ENCODE measurements around the gene PRDM16. TPM values are rescaled to one million over a fixed set of nuclear protein-coding genes. Genes with fewer than 3 reads are reported as not detected.

Gene PRDM16
- total RNA-seq, 1 experiment from 2014 or later: 6.1 TPM

DNA sequence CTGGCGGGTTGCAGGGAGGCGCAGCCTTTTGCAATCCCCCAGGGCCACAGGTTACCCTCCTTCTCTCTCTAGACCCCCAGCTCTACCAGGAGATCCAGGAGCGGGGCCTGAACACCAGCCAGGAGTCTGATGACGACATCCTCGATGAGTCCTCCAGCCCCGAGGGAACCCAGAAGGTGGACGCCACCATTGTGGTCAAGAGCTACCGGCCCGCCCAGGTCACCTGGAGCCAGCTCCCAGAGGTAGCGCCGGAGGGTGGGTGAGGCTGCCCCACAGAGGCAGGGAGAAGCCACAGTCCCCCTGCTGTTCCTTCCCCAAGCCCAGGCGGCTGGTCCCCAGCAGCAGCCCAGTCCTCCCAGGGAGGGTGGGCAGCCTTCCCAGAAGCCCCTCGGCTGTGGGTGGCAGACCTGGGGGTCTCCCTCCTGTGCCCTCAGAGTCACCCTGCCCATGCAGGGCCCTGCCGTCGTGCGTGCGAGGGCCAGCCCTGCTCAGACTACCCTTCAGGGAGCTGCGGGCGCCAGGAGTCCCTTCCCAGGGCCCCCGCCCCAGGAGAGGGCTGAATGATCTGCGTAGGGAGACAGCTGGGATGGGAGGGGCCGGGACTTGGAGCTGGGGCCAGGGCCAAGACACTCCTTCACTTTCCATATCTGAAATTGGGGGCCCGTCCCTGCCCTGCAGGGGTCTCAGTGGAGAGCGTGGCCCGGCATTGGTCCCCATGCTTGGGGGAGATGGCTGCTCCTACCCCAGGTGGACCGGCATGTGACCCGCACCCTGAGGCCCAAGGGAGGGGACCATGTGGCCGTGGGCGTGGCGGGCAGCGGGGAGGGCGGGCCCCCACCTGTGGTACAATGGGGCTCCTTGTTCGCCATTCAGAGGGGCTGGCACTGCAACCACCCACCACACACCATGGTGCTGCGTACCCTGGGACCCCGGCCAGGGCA is 398.4 kb downstream of the PRDM16 start (continued):
- no peak for TF ChIP-seq POLR2A (IDR thresholded peaks at IDR 0.05; ENCODE audit: borderline replicate concordance, extremely low read depth, insufficient read depth, insufficient read length)
- TF ChIP-seq, protein P1, sequence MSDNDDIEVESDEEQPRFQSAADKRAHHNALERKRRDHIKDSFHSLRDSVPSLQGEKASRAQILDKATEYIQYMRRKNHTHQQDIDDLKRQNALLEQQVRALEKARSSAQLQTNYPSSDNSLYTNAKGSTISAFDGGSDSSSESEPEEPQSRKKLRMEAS (IDR thresholded peaks at IDR 0.05): no peak

DNA sequence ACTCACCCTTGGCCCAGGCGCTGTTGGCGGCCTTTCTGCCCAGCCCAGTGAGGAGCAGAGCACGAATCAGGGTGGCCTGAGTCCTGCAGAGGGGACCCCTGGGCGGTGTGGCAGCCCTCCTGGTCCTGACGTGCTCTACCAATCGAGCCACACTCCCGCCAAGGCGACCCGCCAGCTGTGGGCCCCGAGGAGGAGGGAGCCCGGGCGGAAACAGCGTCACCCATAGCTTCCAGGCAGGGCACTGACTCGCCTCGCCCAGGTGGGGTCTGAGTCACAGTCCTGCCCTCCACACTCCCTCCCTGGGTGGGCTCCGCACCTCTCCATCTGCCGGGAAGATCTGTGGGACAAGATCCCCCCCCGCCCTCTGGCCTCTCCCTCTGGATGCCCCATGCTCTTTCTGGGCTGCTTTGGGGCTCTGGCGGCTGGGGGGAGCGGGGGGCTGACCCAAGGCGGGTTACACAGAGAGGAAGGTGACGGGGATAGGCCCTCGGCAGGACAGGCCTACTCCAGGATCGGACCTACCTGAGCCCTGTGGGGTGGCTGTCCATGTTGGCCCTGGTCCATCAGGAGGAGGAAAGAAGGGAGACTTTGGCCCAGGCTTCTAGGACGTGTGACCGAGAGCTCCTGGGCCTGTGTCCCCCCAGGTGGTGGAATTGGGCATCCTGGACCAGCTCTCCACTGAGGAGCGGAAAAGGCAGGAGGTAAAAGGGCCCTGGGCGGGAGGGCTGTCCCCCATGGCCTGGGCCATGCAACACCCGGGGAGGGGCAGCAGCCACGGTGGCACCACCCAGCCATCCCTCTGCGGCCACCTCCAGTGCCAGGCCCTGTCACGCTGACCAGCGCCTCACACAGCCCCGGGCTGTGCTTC is 399.5 kb downstream of the PRDM16 start:
- ChIA-PET POLR2A (no interaction called here), RAD21 (ENCODE audit: low non-redundant PET in 1 of 2, low total read pairs in 2 of 2, uncharacterized antibody in 2 of 2, unreplicated experiment in 2 of 2) (no interaction called here), CTCF (no interaction called here)
- Histone ChIP-seq H3K27me3 (ENCODE audit: insufficient read depth, low read length) (no peaks in the 10 kb centered on the region), H4K20me1 (ENCODE audit: insufficient read depth) (no peaks in the 10 kb centered on the region), H3K79me2 (ENCODE audit: insufficient read depth, low read length) (no peaks in the 10 kb centered on the region), H3K9me2 (ENCODE audit: insufficient read depth) (no peaks in the 10 kb centered on the region), H3K4me3 (replicated peaks in 1 of 2; ENCODE audit: low read depth in 1 of 2, low read length in 2 of 2) (no peak overlapping the region), H3K4me2 (ENCODE audit: low read length) (no peak overlapping the region), H3K9ac (ENCODE audit: low read length) (no peak overlapping the region), H2AFZ (ENCODE audit: low read depth, low read length, poor library complexity, severe bottlenecking) (no peak overlapping the region), H3K27ac (ENCODE audit: low read depth, low read length) (no peak overlapping the region), H3K36me3 (ENCODE audit: control insufficient read depth in 1 of 2, insufficient read depth in 2 of 2, low read length in 2 of 2) (no peaks in the 10 kb centered on the region), H3K4me1 (ENCODE audit: control insufficient read depth in 1 of 2, insufficient read depth in 2 of 2, low read length in 2 of 2) (peaks cover 0 to 12% of the 10 kb centered on the region in 2 experiments; a peak in 1 of 4 replicates), H3K9me3 (ENCODE audit: control insufficient read depth in 1 of 2, insufficient read depth in 1 of 2, low read depth in 1 of 2, low read length in 2 of 2) (no peaks in the 10 kb centered on the region)
- DNase-seq (ENCODE audit: low read depth, low spot score) (no peak), ATAC-seq (no peak)
- no peak for TF ChIP-seq FOSL1 (IDR thresholded peaks at IDR 0.05; ENCODE audit: low read depth)
- TF ChIP-seq JUND (IDR thresholded peaks at IDR 0.05): no peak
- TF ChIP-seq POLR2AphosphoS5 (IDR thresholded peaks at IDR 0.05; ENCODE audit: low read depth, low read length): no peak
- TF ChIP-seq EZH2phosphoT487 (IDR thresholded peaks at IDR 0.05; ENCODE audit: borderline replicate concordance): no peak
- TF ChIP-seq CTCF (IDR thresholded peaks at IDR 0.05 in 2 of 3, conservative IDR thresholded peaks at IDR 0.05 in 1 of 3; ENCODE audit: borderline replicate concordance in 1 of 3, insufficient read depth in 1 of 3, low read depth in 2 of 3, low read length in 2 of 3): no peak
- no peak for TF ChIP-seq ZFX (IDR thresholded peaks at IDR 0.05)
- no peak for TF ChIP-seq EGR1 (IDR thresholded peaks at IDR 0.05; ENCODE audit: low read depth)
- no peak for TF ChIP-seq ZNF274 (IDR thresholded peaks at IDR 0.05; ENCODE audit: low read depth, low read length)
- TF ChIP-seq ATF3 (IDR thresholded peaks at IDR 0.05): no peak
- TF ChIP-seq SRF (IDR thresholded peaks at IDR 0.05; ENCODE audit: low read depth): no peak
- BruUV-seq (replicated peaks): no TSS peak
- intact Hi-C loops (cut with micrococcal nuclease): no loop called here
